ACC112 (cell line): ENCODE results near the gene ABT1.

Experiments used
- H2AFZ ChIP-seq: fragments of 200-600 bp; sonication (generic); one replicate; pipeline ENCODE4 v1.6.0; 2017; ENCODE audit warnings: antibody characterized with exemption, low read length; ENCODE audit not compliant: unreplicated experiment
- H3K27ac ChIP-seq: fragments of 200-600 bp; sonication (generic); 2 replicates; pipeline ENCODE4 v1.5.1; 2014; ENCODE audit warnings: low read depth, mild to moderate bottlenecking, antibody characterized with exemption, low read length, moderate library complexity
- H3K27me3 ChIP-seq: fragments of 200-600 bp; sonication (generic); 2 replicates; pipeline ENCODE4 v1.6.1; 2014; ENCODE audit warnings: mild to moderate bottlenecking, antibody characterized with exemption, low read length, moderate library complexity, mixed read lengths; ENCODE audit not compliant: insufficient read depth
- H3K36me3 ChIP-seq: fragments of 200-600 bp; sonication (generic); 2 replicates; pipeline ENCODE4 v1.6.1; 2016; ENCODE audit warnings: mild to moderate bottlenecking, antibody characterized with exemption, low read length, moderate library complexity, mixed read lengths; ENCODE audit not compliant: insufficient read depth
- H3K4me1 ChIP-seq: fragments of 200-600 bp; sonication (generic); one replicate; pipeline ENCODE4 v1.6.1; 2016; ENCODE audit warnings: low read length, mixed read lengths; ENCODE audit not compliant: insufficient read depth, unreplicated experiment, control insufficient read depth
- H3K4me3 ChIP-seq: fragments of 200-600 bp; sonication (generic); 2 replicates; pipeline ENCODE4 v1.5.1; 2014; ENCODE audit warnings: mild to moderate bottlenecking, low read depth, low read length
- H3K79me2 ChIP-seq: fragments of 200-600 bp; sonication (generic); one replicate; pipeline ENCODE4 v1.6.0; 2016; ENCODE audit warnings: low read length; ENCODE audit not compliant: control insufficient read depth, unreplicated experiment, insufficient read depth

The ABT1 gene

GRCh38 chr6:26594730-26595632 is 1.8 kb upstream of the ABT1 start:
- peak overlapping the region; percentile 41 for H2AFZ ChIP-seq
- H3K4me1 ChIP-seq, result peaks cover 6% of the 10 kb centered on the region
- peaks cover 23% of the 10 kb centered on the region for H3K27me3 ChIP-seq
- H3K36me3 ChIP-seq, result 0 out of 2 replicates have a peak, but pooled peaks cover 11% of the 10 kb centered on the region
- peak overlapping the region; percentile 3; the same call in 1 of the 2 replicates for H3K27ac ChIP-seq
- H3K79me2 ChIP-seq, result peaks cover 19% of the 10 kb centered on the region
- H3K4me3 ChIP-seq, result peak overlapping the region; percentile 97

GRCh38 chr6:26595669-26596269 is 984 bp upstream of the ABT1 start:
- Histone ChIP-seq H3K79me2 (peaks cover 19% of the 10 kb centered on the region), H3K4me3 (peak overlapping the region; percentile 97), H2AFZ (peak overlapping the region; percentile 94), H3K27ac (peak overlapping the region; percentile 77), H3K27me3 (peaks cover 18% of the 10 kb centered on the region), H3K36me3 (0 out of 2 replicates have a peak, but pooled peaks cover 11% of the 10 kb centered on the region), H3K4me1 (peaks cover 6% of the 10 kb centered on the region)

- no peak overlapping the region; the same call in 1 of the 2 replicates for H3K27ac ChIP-seq
- H3K4me3 ChIP-seq, result peak overlapping the region; percentile 97
- peaks cover 19% of the 10 kb centered on the region for H3K79me2 ChIP-seq
- H3K27me3 ChIP-seq, result peaks cover 3% of the 10 kb centered on the region; the same call in 1 of the 2 replicates
- 0 out of 2 replicates have a peak, but pooled peaks cover 11% of the 10 kb centered on the region for H3K36me3 ChIP-seq
- H3K4me1 ChIP-seq, result peaks cover 6% of the 10 kb centered on the region
- H2AFZ ChIP-seq, result peak overlapping the region; percentile 94
These were observed 625 bp downstream of the ABT1 start for GRCh38 chr6:26597389-26597766.

GRCh38 chr6:26597821-26598220 is 1.1 kb downstream of the ABT1 start:
- no peak overlapping the region for H3K27ac ChIP-seq
- no peaks in the 10 kb centered on the region for H3K27me3 ChIP-seq
- H3K79me2 ChIP-seq, result peaks cover 19% of the 10 kb centered on the region
- H3K4me1 ChIP-seq, result peaks cover 6% of the 10 kb centered on the region
- H2AFZ ChIP-seq, result no peak overlapping the region
- 0 out of 2 replicates have a peak, but pooled peaks cover 11% of the 10 kb centered on the region for H3K36me3 ChIP-seq
- peak overlapping the region; percentile 97 for H3K4me3 ChIP-seq

- Histone ChIP-seq H2AFZ (no peak overlapping the region), H3K4me1 (peaks cover 6% of the 10 kb centered on the region), H3K4me3 (peak overlapping the region; percentile 97), H3K27ac (no peak overlapping the region), H3K79me2 (peaks cover 19% of the 10 kb centered on the region), H3K36me3 (0 out of 2 replicates have a peak, but pooled peaks cover 11% of the 10 kb centered on the region), H3K27me3 (no peaks in the 10 kb centered on the region)
These were observed 1.5 kb downstream of the ABT1 start for GRCh38 chr6:26598267-26598666.

GRCh38 chr6:26599134-26599533 is 2.4 kb downstream of the ABT1 start:
- Histone ChIP-seq H2AFZ (no peak overlapping the region), H3K4me1 (peaks cover 6% of the 10 kb centered on the region), H3K27me3 (no peaks in the 10 kb centered on the region), H3K36me3 (0 out of 2 replicates have a peak, but pooled peaks cover 11% of the 10 kb centered on the region), H3K4me3 (no peak overlapping the region), H3K27ac (no peak overlapping the region), H3K79me2 (peaks cover 19% of the 10 kb centered on the region)

- Histone ChIP-seq H3K79me2 (peaks cover 19% of the 10 kb centered on the region), H3K4me1 (peaks cover 6% of the 10 kb centered on the region), H3K36me3 (0 out of 2 replicates have a peak, but pooled peaks cover 11% of the 10 kb centered on the region), H3K27me3 (no peaks in the 10 kb centered on the region), H3K4me3 (no peak overlapping the region), H2AFZ (no peak overlapping the region), H3K27ac (no peak overlapping the region)
These were observed 2.8 kb downstream of the ABT1 start for GRCh38 chr6:26599591-26599990.

GRCh38 chr6:26600759-26601158 is 4.0 kb downstream of the ABT1 start:
- no peak overlapping the region for H3K27ac ChIP-seq
- no peak overlapping the region for H2AFZ ChIP-seq
- peaks cover 6% of the 10 kb centered on the region for H3K4me1 ChIP-seq
- no peak overlapping the region for H3K4me3 ChIP-seq
- H3K27me3 ChIP-seq, result no peaks in the 10 kb centered on the region
- 0 out of 2 replicates have a peak, but pooled peaks cover 11% of the 10 kb centered on the region for H3K36me3 ChIP-seq
- peaks cover 19% of the 10 kb centered on the region for H3K79me2 ChIP-seq

GRCh38 chr6:26602262-26602661 is 5.5 kb downstream of the ABT1 start:
- 0 out of 2 replicates have a peak, but pooled peaks cover 11% of the 10 kb centered on the region for H3K36me3 ChIP-seq
- H3K4me3 ChIP-seq, result no peak overlapping the region
- no peak overlapping the region for H3K27ac ChIP-seq
- H2AFZ ChIP-seq, result no peak overlapping the region
- no peaks in the 10 kb centered on the region for H3K27me3 ChIP-seq
- H3K4me1 ChIP-seq, result peaks cover 6% of the 10 kb centered on the region
- peaks cover 15% of the 10 kb centered on the region for H3K79me2 ChIP-seq

GRCh38 chr6:26604026-26604425 is 7.3 kb downstream of the ABT1 start:
- no peak overlapping the region for H3K4me3 ChIP-seq
- 0 out of 2 replicates have a peak, but pooled peaks cover 8% of the 10 kb centered on the region for H3K36me3 ChIP-seq
- H3K27ac ChIP-seq, result no peak overlapping the region
- no peaks in the 10 kb centered on the region for H3K4me1 ChIP-seq
- H2AFZ ChIP-seq, result no peak overlapping the region
- H3K79me2 ChIP-seq, result no peaks in the 10 kb centered on the region
- no peaks in the 10 kb centered on the region for H3K27me3 ChIP-seq
